Ovary (tissue), 9 donors: ENCODE results near the gene NCOA5. TPM values are rescaled to one million over a fixed set of nuclear protein-coding genes. Genes with fewer than 3 reads are reported as not detected.

ENCODE experiments used
- DNase-seq, 5 donors: peaks; one replicate each; pipeline ENCODE4 v3.0.0-alpha.2; 2019 to 2020
- H3K27ac ChIP-seq, 2 donors: fragments of 200-600 bp; one replicate each; pipeline versions ENCODE4 v1.5.1 to v1.8.0; 2019 to 2022
- H3K27me3 ChIP-seq: fragments of 200-600 bp; one replicate; pipeline ENCODE4 v1.8.0; 2022
- H3K36me3 ChIP-seq: fragments of 200-600 bp; sonication (generic); one replicate; pipeline ENCODE4 v1.5.1; 2019
- H3K4me1 ChIP-seq: one replicate; pipeline ENCODE4 v1.8.1; 2013; ENCODE audit warnings: mild to moderate bottlenecking, moderate library complexity; ENCODE audit not compliant: insufficient read depth
- H3K4me3 ChIP-seq: fragments of 200-600 bp; sonication (generic); one replicate; pipeline ENCODE4 v1.5.1; 2017
- H3K9me3 ChIP-seq, 2 donors: fragments of 200-600 bp in 1 of 2; sonication (generic) in 1 of 2; one replicate each; pipeline versions ENCODE4 v1.5.1 to v1.8.1; 2013 to 2019; ENCODE audit warnings: mild to moderate bottlenecking in 1 of 2, moderate library complexity in 1 of 2
- CTCF ChIP-seq, 3 donors: fragments of 450-650 bp in 2 of 3; fragments of 200-600 bp in 1 of 3; IDR thresholded peaks; one replicate each; pipeline versions ENCODE4 v1.5.1 to v1.8.0; 2016 to 2022; ENCODE audit warnings: antibody characterized with exemption in 3 of 3, mild to moderate bottlenecking in 1 of 3
- EP300 ChIP-seq: sonication (generic); formaldehyde crosslinking; IDR thresholded peaks from one replicate; pipeline ENCODE4 v1.6.1; 2017; ENCODE audit warnings: antibody characterized with exemption
- POLR2A ChIP-seq: fragments of 450-650 bp; IDR thresholded peaks from one replicate; pipeline ENCODE4 v1.6.1; 2017; ENCODE audit warnings: antibody characterized with exemption, mild to moderate bottlenecking, moderate library complexity
- WGBS, 3 donors: extraction: QIAGEN DNeasy Blood & Tissue Kit in 1 of 3; methylation state at CpG; one replicate each; pipeline versions ENCODE4 v1.1.5 to v1.1.7; 2013 to 2017; 5-methylcytosine and 5-hydroxymethylcytosine counted together
- intact Hi-C, 4 donors: fragments of 100-400 bp; cut with DNase I; formaldehyde crosslinking; loops; one replicate each; pipeline versions ENCODE4 v1.11.0 to v1.15.1; 2022 to 2023
- polyA plus RNA-seq, 2 donors: library from polyadenylated mRNA; stranded (reverse); fragments of 200-250 nt in 1 of 2; fragments of 350-450 nt in 1 of 2; fragmentation: Illumina TruSeq in 1 of 2; extraction: RNeasy Lipid Tissue Mini Kit (QIAGEN cat#74804) in 1 of 2; gene quantifications; one replicate each; pipeline ENCODE4 v1.2.3, GENCODE V29; 2013 to 2014
- total RNA-seq, 7 donors: library from RNA; depleted of rRNA in 2 of 7; stranded (reverse); fragments of >200 nt in 2 of 7; fragmentation: NEBNext Ultra II Directional in 3 of 7; extraction: Animal tissue kit (Norgen Biotek cat#: 25700) in 3 of 7; gene quantifications; one replicate each; pipeline versions ENCODE4 v1.1.0 to v1.2.4, GENCODE V29; 2016 to 2023
- donor health status: DM: no; HTN: no; CAD: no; lungs with moderate emphysema.
- donor health status: DM: no; HTN: no; CAD: no.
- donor health status: Bipolar disorder and iron deficiency.
- donor health status: DM: yes; HTN: yes; CAD: no.
- donor health status: DM: no; HTN: no; CAD: no.
- donor health status: DM: yes; HTN: yes; CAD: no.

The NCOA5 gene
- total and polyA plus RNA-seq, 9 donors = 27.6 to 51.1 (median 35.6) TPM

- Histone ChIP-seq H3K4me3 (no peak overlapping the region), H3K9me3 (no peaks in the 10 kb centered on the region), H3K27ac (no peak overlapping the region), H3K27me3 (no peaks in the 10 kb centered on the region), H3K36me3 (no peaks in the 10 kb centered on the region), H3K4me1 (no peaks in the 10 kb centered on the region)
- intact Hi-C loops = no loop called here
- 57 to 62% (median 59%) methylated on average over 5 of the region's 5 CpGs for WGBS, 3 donors
- TF ChIP-seq EP300 (no peak), CTCF (IDR thresholded peaks at IDR 0.05) (no peak), POLR2A (no peak)
- no peak for DNase-seq
These were observed 52.7 kb downstream of the NCOA5 start for GRCh38 chr20:46037036-46037435.

- TF ChIP-seq EP300 = no peak
- TF ChIP-seq CTCF (IDR thresholded peaks at IDR 0.05) = no peak
- TF ChIP-seq POLR2A = no peak
- Histone ChIP-seq H3K27ac (no peak overlapping the region), H3K4me3 (no peak overlapping the region), H3K36me3 (no peaks in the 10 kb centered on the region), H3K27me3 (no peaks in the 10 kb centered on the region), H3K4me1 (no peaks in the 10 kb centered on the region), H3K9me3 (no peaks in the 10 kb centered on the region)
- no peak for DNase-seq
- 80 to 87% (median 87%) methylated on average over 8 of the region's 8 CpGs for WGBS, 3 donors
- intact Hi-C loops = no loop called here
These were observed 53.4 kb downstream of the NCOA5 start for GRCh38 chr20:46036370-46036769.

- WGBS, 3 donors = 76 to 80% (median 77%) methylated on average over 6 of the region's 6 CpGs
- no peaks in the 10 kb centered on the region for H3K27me3 ChIP-seq
These were observed 54.0 kb downstream of the NCOA5 start for GRCh38 chr20:46035713-46036112.

GRCh38 chr20:46035253-46035652 is 54.5 kb downstream of the NCOA5 start:
- no peaks in the 10 kb centered on the region for H3K4me1 ChIP-seq
- no peaks in the 10 kb centered on the region for H3K36me3 ChIP-seq
- 55 to 60% (median 59%) methylated on average over 5 of the region's 5 CpGs for WGBS, 3 donors
- intact Hi-C loops = no loop called here
- no peak for DNase-seq
- no peaks in the 10 kb centered on the region for H3K27me3 ChIP-seq
- no peak overlapping the region for H3K4me3 ChIP-seq
- H3K9me3 ChIP-seq = no peaks in the 10 kb centered on the region
- TF ChIP-seq CTCF (IDR thresholded peaks at IDR 0.05) (no peak), EP300 (no peak), POLR2A (no peak)
- H3K27ac ChIP-seq = no peak overlapping the region

More at GRCh38 chr20:46035713-46036112, 54.0 kb downstream of the NCOA5 start:
- DNase-seq = no peak
- H3K36me3 ChIP-seq = no peaks in the 10 kb centered on the region
- no peaks in the 10 kb centered on the region for H3K9me3 ChIP-seq
- H3K4me3 ChIP-seq = no peak overlapping the region
- intact Hi-C loops = no loop called here
- no peak for TF ChIP-seq POLR2A
- no peak overlapping the region for H3K27ac ChIP-seq
- H3K4me1 ChIP-seq = no peaks in the 10 kb centered on the region

- Histone ChIP-seq H3K9me3 (no peaks in the 10 kb centered on the region), H3K4me3 (no peak overlapping the region), H3K27ac (no peak overlapping the region), H3K4me1 (no peaks in the 10 kb centered on the region), H3K27me3 (no peaks in the 10 kb centered on the region), H3K36me3 (no peaks in the 10 kb centered on the region)
- WGBS, 3 donors = 74 to 82% (median 77%) methylated on average over 3 of the region's 3 CpGs
- no peak for DNase-seq
- TF ChIP-seq POLR2A (no peak), EP300 (no peak), CTCF (IDR thresholded peaks at IDR 0.05) (no peak)
- intact Hi-C loops = no loop called here
These were observed 55.7 kb downstream of the NCOA5 start for GRCh38 chr20:46034039-46034438.
